Measurements from ENCODE around the gene FAM118B.
"Not testable (repeated sequence)": the region's sequence is repeated elsewhere in the genome, so short reads cannot be mapped to it uniquely, and the experiment has no call there.

Gene FAM118B

DNA sequence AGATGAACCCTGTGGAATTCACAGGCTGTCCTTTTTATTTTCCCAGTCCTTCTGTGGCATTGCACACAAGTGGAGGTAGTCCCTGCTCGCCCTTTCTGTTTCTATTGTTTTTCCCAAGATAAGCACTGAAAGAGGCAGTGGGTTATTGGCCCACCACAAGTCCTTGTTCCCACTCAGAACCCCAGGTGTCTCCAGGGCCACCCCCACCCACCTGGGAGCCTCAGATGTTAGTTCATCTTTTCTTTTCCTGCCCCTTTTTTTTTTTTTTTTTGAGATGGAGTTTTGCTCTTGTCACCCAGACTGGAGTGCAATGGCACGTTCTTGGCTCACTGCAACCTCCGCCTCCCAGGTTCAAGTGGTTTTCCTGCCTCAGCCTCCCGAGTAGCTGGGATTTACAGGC lies 97.2 kb downstream of the FAM118B start:
- DNase-seq (ENCODE audit: insufficient read length, low spot score); FAIRE-seq: not testable (repeated sequence)

DNA sequence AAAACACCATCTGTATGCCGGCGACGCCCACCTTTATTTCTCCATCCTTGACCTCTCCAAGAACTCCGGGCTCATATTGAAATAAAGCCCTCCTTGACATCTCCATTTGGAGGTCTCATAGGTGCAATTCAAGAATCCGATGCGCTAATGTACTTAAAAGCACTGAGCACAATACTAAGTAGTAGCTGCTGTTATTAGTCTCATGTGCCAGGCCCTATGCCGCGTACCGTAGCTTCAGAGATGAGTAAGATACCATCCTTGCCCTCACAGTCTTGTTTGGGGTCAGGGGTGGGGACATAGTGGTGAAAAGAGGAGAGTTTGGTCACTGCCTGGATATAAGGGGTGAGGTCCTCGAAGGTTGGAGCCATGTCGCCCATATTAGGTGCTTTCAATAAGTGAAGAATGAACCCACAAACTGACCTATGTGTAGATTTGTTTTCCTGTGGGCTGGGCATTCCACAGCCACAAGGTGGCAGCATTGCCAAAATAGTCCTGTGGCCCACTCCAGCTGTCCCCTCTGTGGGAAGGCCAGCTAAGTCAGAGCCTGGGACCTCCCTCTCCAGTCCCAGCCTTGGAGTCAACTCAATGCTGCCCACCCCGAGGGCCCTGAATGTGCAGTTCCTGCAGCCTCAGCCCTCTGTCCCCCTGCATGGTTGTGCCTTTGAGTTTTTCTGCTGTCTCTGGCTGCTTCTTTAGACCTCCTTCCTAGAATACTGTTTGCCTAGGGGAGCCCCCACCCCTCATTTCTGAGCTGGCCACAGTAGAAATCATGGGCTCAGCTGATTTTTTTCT lies 98.8 kb downstream of the FAM118B start:
- DNase-seq (ENCODE audit: insufficient read length, low spot score), result no peak
- FAIRE-seq, result peak; percentile 88

DNA sequence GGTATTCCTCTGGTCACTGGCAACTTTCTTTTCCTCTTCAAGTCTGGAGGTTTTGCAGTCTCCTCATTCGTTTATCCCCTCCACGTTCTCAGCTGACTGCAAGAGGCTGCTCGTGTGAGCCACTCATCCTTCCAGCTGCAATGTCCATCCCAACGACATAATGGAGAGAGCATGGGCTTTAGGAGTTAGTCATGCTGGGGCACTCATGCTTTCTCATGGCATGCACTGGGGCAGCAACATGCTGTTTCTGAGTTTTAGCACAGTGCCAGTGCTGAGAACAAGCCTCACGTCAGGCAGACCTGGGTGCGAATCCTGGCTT lies 99.4 kb downstream of the FAM118B start:
- FAIRE-seq (no peak), DNase-seq (ENCODE audit: insufficient read length, low spot score) (no peak)

DNA sequence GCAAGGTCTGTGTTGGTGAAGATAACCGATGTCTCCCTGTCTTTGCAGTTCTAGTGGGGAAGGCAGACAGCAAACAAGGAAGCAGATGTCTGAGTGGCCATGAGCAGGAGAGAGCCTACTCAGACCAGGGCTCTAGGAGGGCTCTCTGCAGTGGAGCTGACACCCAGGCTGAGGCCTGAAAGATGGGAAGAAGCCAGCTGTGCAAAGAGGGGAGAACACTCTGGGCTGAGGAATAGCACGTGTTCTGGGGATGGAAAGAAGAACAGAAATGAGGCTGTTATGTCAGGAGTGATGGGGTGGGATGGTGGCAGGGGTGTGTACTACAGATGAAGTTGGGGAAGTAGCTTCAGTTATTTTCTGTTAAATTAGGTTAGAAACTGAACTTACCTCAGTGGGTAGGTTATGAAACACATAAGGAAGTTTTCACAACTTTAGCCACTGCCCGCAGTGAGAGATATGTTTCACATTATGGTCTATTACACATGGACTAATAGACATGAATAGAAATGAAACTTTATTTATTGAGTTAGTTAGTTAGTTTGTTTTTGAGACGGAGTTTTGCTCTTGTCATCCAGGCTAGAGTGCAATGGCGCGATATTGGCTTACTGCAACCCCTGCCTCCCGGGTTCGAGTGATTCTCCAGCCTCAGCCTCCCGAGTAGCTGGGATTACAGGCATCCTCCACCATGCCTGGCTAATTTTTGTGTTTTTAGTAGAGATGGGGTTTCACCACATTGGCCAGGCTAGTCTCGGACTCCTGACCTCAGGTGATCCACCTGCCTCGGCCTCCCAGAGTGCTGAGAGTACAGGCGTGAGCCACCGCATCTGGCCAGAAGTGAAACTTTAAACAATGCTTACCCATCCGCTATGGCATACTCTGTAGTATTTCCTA lies 100.1 kb downstream of the FAM118B start:
- peak; percentile 80 for FAIRE-seq
- no peak for DNase-seq (ENCODE audit: insufficient read length, low spot score)
